Measurements from ENCODE around the gene PROM1.

- TF ChIP-seq CTCF (IDR thresholded peaks at IDR 0.05) (no peak), SP1 (CRISPR knock-in tag; conservative IDR thresholded peaks at IDR 0.05) (no peak)
Measured at GRCh38 chr4:16048619-16049419, 35.0 kb downstream of the PROM1 start.
